Measurements from ENCODE around the gene EXT2. TPM values are rescaled to one million over a fixed set of nuclear protein-coding genes. Genes with fewer than 3 reads are reported as not detected.

The EXT2 gene
- total and polyA plus RNA-seq, 11 donors: 12.6 to 41.9 (median 31.9) TPM

DNA sequence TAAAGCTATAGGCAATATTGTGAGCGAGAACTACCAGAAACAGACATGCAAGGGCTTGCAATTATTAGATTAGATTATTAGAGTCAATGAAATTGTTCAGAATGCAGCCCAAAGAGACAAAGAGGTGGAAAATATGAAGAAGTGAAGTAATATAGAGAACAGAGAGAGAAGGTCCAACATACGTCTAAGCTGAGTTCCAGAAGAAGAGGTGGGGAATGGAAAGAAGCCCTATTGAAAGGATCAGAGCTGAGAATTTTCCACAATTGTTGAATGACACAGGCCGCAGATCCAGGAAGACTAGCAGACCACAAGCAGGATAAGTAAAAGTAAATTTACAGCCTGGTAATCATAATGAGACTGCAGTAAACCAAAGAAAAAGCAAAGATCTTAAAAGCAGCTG lies 93.2 kb downstream of the EXT2 start:
- TF ChIP-seq POLR2A (IDR thresholded peaks at IDR 0.05): no peak
- TF ChIP-seq, protein P1, sequence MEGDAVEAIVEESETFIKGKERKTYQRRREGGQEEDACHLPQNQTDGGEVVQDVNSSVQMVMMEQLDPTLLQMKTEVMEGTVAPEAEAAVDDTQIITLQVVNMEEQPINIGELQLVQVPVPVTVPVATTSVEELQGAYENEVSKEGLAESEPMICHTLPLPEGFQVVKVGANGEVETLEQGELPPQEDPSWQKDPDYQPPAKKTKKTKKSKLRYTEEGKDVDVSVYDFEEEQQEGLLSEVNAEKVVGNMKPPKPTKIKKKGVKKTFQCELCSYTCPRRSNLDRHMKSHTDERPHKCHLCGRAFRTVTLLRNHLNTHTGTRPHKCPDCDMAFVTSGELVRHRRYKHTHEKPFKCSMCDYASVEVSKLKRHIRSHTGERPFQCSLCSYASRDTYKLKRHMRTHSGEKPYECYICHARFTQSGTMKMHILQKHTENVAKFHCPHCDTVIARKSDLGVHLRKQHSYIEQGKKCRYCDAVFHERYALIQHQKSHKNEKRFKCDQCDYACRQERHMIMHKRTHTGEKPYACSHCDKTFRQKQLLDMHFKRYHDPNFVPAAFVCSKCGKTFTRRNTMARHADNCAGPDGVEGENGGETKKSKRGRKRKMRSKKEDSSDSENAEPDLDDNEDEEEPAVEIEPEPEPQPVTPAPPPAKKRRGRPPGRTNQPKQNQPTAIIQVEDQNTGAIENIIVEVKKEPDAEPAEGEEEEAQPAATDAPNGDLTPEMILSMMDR (IDR thresholded peaks at IDR 0.05): no peak
- Histone ChIP-seq H3K4me1 (peaks cover 0 to 6% (median 0%) of the 10 kb centered on the region in 12 donors), H3K27ac (no peak overlapping the region), H3K27me3 (no peaks in the 10 kb centered on the region), H3K36me3 (peaks cover 0 to 19% (median 0%) of the 10 kb centered on the region in 9 donors), H3K9me3 (peaks cover 0 to 23% (median 14%) of the 10 kb centered on the region in 12 donors), H3K4me3 (no peak overlapping the region)
- intact Hi-C loops (cut with DNase I): no loop called here
- 97 to 98% (median 97%) methylated on average over 3 of the region's 3 CpGs for WGBS, 4 donors
- no peak for ATAC-seq
- no peak for DNase-seq

DNA sequence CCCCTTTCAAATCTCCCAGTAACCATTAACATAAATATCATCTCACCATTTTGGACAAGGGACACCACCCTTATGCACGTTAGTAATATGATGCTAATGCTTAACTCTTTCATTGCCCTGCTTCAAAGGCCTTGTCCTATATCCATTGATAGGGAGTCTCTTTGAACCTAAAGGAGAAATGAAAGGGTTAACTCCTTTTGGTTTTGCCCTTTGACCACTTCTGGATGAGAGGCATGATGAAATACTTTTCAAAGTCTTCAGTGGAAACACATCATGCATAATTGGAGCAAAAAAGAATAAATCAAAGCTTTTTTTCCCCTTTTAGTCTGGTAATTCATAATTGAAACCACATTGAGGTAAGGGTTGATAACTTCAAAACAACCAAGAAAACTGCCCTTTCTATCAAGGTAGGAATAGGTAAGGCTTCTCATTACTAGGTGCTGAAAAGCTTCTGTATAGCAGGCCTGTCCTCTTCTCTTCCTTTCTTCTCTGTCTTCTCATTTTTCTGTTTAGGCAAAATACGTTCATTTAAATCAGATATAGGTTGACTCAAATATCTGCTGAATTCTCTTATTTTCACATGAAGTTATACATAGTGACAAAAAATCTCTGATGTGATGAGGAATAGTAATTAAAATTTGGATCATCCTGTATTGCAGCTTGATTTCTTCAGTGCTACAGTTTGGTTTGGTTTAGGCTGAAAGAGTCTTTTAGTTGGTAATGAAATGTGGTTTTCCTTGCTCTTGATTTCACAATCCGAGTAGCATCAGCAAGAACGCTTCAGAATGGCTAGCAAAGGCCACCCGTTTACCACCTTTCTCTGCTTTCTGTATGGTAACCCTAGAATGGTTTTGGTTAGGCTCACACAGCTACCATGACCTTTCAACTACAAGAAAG lies 94.8 kb downstream of the EXT2 start:
- no peak for TF ChIP-seq POLR2A (IDR thresholded peaks at IDR 0.05)
- TF ChIP-seq, protein P1 (IDR thresholded peaks at IDR 0.05): no peak
- WGBS, 4 donors: 86 to 93% (median 87%) methylated on average over 5 of the region's 5 CpGs
- Histone ChIP-seq H3K4me3 (no peak overlapping the region), H3K27me3 (no peaks in the 10 kb centered on the region), H3K4me1 (peaks cover 0 to 6% (median 0%) of the 10 kb centered on the region in 12 donors), H3K36me3 (peaks cover 0 to 21% (median 0%) of the 10 kb centered on the region in 9 donors), H3K27ac (no peak overlapping the region), H3K9me3 (peaks cover 0 to 23% (median 14%) of the 10 kb centered on the region in 12 donors)
- DNase-seq (no peak), ATAC-seq (no peak)
- intact Hi-C loops (cut with DNase I): no loop called here

DNA sequence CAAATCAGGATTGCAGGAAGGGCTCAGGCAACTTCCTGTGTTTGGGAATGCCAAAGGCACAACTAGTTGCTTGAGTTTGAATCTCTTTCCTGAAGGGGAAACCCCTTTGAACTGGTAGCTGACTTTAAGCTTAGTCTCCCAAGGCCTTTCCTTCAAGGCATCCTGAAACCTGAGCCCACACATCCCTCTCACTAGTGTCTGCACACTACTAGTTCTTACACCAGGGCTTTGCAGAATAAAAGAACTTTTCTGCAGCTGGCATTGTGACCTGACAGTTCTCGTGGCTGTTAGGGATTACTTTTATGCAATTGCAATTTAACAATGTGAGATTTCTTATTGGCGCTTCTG lies 95.4 kb downstream of the EXT2 start:
- peaks cover 0 to 23% (median 14%) of the 10 kb centered on the region in 12 donors for H3K9me3 ChIP-seq
- ATAC-seq: no peak
- WGBS, 4 donors: 93 to 97% (median 95%) methylated on average over 2 of the region's 2 CpGs
- H3K4me1 ChIP-seq: peaks cover 0 to 6% (median 0%) of the 10 kb centered on the region in 12 donors
- H3K27me3 ChIP-seq: no peaks in the 10 kb centered on the region
- intact Hi-C loops (cut with DNase I): no loop called here
- H3K27ac ChIP-seq: no peak overlapping the region
- TF ChIP-seq, protein P1 (IDR thresholded peaks at IDR 0.05): no peak
- no peak for TF ChIP-seq POLR2A (IDR thresholded peaks at IDR 0.05)
- H3K36me3 ChIP-seq: peaks cover 0 to 21% (median 0%) of the 10 kb centered on the region in 9 donors
- no peak overlapping the region for H3K4me3 ChIP-seq
- no peak for DNase-seq

DNA sequence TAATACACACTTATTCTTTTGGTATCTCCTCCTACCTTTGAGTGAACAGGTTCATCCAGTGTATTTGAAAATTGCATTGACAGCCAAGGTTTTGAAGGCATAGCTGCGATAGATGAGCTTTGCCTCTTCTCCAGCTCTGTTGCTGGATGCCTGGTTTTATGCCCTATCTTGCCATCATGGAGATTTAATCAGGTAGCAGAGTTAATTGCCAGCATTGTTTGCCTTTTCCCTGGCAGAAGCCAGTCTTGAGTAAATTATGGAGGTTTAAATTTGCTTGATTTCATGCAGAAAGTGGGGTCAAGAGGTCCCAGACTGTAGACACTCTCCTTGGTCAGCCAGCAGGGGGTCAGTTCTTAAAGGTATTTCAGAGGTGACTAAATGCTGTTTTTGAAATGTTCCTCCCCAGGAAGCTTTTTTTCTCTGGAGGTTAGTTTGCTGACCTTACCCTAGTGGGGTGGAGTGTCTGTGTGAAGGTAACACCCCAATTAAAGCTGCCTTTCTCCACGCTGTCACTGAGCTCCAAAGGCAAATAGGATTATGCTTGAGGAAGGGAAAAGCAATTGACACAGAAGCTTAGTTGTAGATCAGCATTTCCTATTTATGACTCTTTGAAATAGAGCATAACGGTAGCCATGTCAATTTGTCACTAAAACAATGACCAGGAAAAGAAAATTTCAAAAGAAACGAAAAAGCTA lies 96.0 kb downstream of the EXT2 start:
- TF ChIP-seq, protein P1 (IDR thresholded peaks at IDR 0.05): no peak
- no peak overlapping the region for H3K4me3 ChIP-seq
- peaks cover 0 to 6% (median 0%) of the 10 kb centered on the region in 12 donors for H3K4me1 ChIP-seq
- ATAC-seq: no peak
- no peaks in the 10 kb centered on the region for H3K27me3 ChIP-seq
- peaks cover 0 to 23% (median 14%) of the 10 kb centered on the region in 12 donors for H3K9me3 ChIP-seq
- no peak overlapping the region for H3K27ac ChIP-seq
- peaks cover 0 to 21% (median 0%) of the 10 kb centered on the region in 9 donors for H3K36me3 ChIP-seq
- no peak for DNase-seq
- 95 to 98% (median 96%) methylated on average over 4 of the region's 4 CpGs for WGBS, 4 donors
- intact Hi-C loops (cut with DNase I): no loop called here
